HG03442 (cell line): Measurements from ENCODE around the gene ADAM20.
"Not testable (repeated sequence)": the region's sequence is repeated elsewhere in the genome, so short reads cannot be mapped to it uniquely, and the experiment has no call there.

Experiments used
- ATAC-seq: cut with Tn5 transposase; IDR thresholded peaks from one replicate; pipeline ENCODE4 v1.9.1; 2021; ENCODE audit warnings: mild to moderate bottlenecking, moderate library complexity; ENCODE audit not compliant: unreplicated experiment

ADAM20 gene

DNA sequence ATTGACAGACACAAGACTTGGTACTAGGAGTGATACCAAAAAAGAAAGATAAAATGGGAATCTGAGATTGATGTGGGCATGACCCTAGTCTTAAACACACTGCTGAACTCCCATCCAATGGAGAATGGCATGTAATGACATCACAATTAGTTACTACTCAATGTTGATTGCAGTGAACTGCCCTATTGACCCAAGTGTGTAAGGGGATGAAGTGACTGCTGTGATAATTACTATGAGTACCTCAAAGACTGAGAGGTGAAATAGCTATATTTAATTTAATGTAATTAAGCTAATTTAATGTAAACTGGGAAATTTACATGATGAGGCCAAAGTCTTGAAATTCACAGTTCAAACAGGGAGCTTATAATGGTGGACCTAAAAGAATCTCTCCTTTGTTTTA lies at the start of gene ADAM20:
Gene ADAM20, minus strand, starts transcription at position 101 of the 400 bp plus-strand sequence. CDS start 10,247 bp downstream, outside the sequence.
- ATAC-seq: no peak

DNA sequence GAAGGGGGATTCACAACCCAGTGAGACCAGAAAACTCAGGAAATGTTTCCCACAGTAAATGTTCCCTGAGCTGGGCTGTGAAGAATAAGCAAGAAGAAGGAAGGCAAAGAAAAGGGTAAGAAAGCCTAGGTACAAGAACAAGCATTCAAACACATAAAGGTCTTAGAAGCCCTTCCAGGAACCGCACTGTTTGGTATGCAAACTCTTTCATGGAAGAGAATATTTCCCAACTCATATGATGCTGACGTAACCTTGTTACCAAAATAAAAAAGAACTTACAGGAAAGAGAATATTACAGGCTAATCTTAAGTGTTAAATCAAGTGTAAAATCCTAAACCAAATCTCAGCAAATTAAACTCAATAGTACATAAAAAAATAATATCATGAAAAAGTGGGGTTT lies 42.1 kb upstream of the ADAM20 start:
- ATAC-seq: no peak

GRCh38 chr14:70573050-70573449 lies 38.2 kb upstream of the ADAM20 start:
- no peak for ATAC-seq

GRCh38 chr14:70571139-70571538 lies 36.3 kb upstream of the ADAM20 start:
- ATAC-seq: no peak

DNA sequence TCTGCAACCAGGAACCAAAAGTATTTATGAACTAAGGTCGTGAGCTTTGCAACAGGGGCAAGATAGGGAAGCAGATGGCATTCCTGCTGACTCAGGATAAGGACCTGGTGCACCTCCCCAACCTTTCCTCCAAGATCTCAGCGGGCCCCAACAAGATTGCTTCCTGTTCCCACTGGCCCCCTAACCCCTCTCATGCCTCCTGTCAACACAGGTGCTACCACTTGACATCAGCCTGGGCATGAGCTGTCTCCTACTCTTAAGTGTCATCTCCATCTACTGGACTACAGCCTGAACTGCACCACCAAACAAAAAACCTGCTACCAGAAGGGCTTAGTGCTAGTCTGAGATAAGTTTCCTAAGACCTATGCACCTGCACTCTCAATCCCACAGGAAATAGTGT lies 33.0 kb upstream of the ADAM20 start:
- ATAC-seq: no peak

GRCh38 chr14:70563869-70564268 lies 29.1 kb upstream of the ADAM20 start:
- ATAC-seq: no peak

GRCh38 chr14:70563417-70563816 lies 28.6 kb upstream of the ADAM20 start:
- ATAC-seq: no peak

- no peak for ATAC-seq
Measured at GRCh38 chr14:70558356-70558755, 23.6 kb upstream of the ADAM20 start.

- ATAC-seq: no peak
Measured at GRCh38 chr14:70555890-70556289, 21.1 kb upstream of the ADAM20 start.

DNA sequence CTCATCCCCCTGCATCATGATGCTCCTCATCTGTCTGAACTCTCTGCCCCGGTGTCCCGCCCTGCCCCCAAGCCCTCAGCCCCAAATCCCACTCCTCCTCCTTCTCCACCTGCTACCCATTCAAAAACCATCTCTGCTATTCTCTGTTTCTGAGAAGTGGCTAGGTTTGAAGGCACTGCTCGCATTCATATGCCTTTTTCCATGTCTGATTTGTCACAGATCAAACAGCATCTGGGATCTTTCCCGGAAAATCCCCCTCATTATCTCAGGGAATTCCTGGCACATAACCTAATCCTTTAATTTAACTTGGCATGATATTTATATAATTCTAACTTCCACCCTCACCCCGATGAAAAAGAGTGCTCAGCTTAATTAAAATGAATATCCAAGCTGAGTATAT lies 3.3 kb upstream of the ADAM20 start:
- ATAC-seq: no peak

- ATAC-seq: no peak
Measured at GRCh38 chr14:70536830-70537229, 2.0 kb upstream of the ADAM20 start.

GRCh38 chr14:70530417-70530816 lies 4.4 kb downstream of the ADAM20 start:
- ATAC-seq: no peak

GRCh38 chr14:70527501-70528105 lies 7.2 kb downstream of the ADAM20 start:
- no peak for ATAC-seq

GRCh38 chr14:70525691-70526090 lies 9.1 kb downstream of the ADAM20 start:
- ATAC-seq: no peak

GRCh38 chr14:70515811-70516210 lies 19.0 kb downstream of the ADAM20 start:
- no peak for ATAC-seq

- ATAC-seq: no peak
Measured at GRCh38 chr14:70514168-70515069, 20.4 kb downstream of the ADAM20 start.

GRCh38 chr14:70498191-70498590 lies 36.6 kb downstream of the ADAM20 start:
- no peak for ATAC-seq

DNA sequence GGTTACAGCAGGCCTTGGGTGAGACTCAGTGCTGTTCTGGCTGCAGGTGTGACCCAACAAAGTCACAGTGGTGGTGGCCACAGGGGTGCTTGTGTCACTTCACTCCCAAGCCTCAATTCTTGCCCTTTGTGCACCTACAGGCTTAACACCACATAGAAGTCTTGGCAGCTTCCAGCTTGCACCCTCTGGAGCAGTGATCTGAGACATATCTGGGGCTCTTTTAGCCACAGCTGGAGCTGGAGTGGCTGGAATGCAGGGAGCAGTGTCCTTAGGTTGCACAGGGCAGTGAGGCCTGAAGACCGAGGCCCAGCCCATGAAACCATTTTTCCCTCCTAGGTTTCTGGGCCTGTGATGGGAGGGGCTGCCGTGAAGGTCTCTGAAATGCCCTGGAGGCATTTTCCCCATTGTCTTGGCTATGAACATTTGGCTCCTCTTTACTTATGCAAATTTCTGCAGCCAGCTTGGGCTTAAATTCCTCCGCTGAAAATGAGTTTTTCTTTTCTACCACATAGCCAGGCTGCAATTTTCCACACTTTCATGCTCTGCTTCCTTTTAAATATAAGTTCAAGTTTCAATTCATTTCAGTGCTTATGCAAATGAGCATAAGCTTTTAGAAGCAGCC lies 45.1 kb downstream of the ADAM20 start:
- ATAC-seq: no peak

GRCh38 chr14:70477356-70478105 lies 57.3 kb downstream of the ADAM20 start:
- not testable (repeated sequence) for ATAC-seq

DNA sequence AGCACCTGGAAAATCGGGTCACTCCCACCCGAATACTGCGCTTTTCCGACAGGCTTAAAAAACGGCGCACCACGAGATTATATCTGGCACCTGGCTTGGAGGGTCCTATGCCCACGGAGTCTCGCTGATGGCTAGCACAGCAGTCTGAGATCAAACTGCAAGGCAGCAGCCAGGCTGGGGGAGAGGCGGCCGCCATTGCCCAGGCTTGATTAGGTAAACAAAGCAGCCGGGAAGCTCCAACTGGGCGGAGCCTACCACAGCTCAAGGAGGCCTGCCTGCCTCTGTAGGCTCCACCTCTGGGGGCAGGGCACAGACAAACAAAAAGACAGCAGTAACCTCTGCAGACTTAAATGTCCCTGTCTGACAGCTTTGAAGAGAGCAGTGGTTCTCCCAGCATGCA lies 59.3 kb downstream of the ADAM20 start:
- not testable (repeated sequence) for ATAC-seq

GRCh38 chr14:70473825-70474224 lies 61.0 kb downstream of the ADAM20 start:
- ATAC-seq: no peak
